NCI-H345 treated with DMSO at 0.1 percent for 48 hours (cell line): ENCODE measurements around the gene PIK3R2.
"Not testable (repeated sequence)": the region's sequence is repeated elsewhere in the genome, so short reads cannot be mapped to it uniquely, and the experiment has no call there.

Source experiments
- DNase-seq: peaks from one replicate; lab custom pipeline; 2025; ENCODE audit not compliant: unreplicated experiment; lab: John Stamatoyannopoulos, UW

PIK3R2 gene

GRCh38 chr19:18152442-18152816 is 534 bp upstream of the PIK3R2 start:
- DNase-seq: peak; percentile 68

DNA sequence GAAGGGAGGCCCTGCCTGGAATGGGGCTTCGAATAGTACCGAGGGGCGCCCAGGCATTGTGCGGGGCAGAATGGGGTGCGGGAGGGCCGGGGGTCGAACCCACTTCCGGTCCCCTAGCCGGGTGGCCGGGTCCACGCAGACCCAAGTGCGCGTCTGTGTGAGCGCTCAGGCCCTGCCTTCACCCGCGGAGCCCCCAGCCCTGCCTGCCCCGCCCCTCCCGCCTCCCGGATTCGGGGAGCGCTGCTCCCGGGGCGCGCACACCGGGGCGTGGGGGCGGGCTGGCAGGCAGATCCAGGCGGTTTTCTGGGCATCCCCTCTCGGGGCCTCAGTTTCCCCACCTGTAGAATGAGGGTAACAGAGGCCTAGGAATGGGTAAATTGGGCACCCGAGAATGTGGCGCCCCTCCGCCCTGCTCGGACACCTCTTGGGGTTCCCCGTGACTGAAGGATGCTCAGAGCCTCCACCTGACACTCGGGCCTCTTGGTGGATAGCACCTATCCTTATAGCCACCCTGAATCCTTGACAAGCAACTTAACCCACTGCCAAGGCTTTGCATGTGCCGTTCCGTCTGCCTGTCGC is 682 bp downstream of the PIK3R2 start:
- no peak for DNase-seq

- DNase-seq: no peak
Observed at GRCh38 chr19:18155095-18156087, 2.4 kb downstream of the PIK3R2 start.

GRCh38 chr19:18156268-18156667 is 3.3 kb downstream of the PIK3R2 start:
- no peak for DNase-seq

DNA sequence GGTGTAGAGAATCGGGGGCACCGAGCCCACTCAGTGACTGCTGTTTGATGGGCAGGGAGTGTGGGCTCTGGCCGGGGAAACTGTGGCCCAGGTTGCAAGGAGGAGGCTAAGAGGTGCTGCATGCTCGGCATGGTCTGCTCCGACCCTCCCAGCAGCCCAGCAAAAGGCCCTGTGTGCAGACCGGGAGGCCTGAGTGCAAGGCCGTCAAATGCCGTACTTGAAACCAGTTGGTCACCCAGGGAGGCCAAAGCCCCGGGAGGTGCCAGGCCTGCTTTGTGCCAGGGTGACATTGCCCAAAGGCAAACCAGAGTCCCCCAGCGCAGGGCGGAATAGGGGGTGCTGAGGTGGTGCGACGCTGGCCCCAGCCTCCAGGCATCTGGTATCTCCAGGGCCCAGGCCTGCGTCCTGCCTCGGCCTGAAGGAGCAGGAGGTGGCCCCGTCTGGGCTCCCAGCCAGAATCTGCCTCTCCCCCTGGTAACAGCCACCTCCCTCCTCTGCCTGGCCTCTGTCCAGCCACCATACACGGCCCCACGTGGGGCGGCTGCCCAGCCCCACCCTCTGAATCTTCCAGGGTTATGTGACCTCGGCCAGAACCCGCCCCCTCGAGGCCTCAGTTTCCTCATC is 4.0 kb downstream of the PIK3R2 start:
- DNase-seq: peak; percentile 46

- peak; percentile 55 for DNase-seq
Observed at GRCh38 chr19:18157465-18158063, 4.6 kb downstream of the PIK3R2 start.

- no peak for DNase-seq
Observed at GRCh38 chr19:18158467-18158866, 5.5 kb downstream of the PIK3R2 start.

DNA sequence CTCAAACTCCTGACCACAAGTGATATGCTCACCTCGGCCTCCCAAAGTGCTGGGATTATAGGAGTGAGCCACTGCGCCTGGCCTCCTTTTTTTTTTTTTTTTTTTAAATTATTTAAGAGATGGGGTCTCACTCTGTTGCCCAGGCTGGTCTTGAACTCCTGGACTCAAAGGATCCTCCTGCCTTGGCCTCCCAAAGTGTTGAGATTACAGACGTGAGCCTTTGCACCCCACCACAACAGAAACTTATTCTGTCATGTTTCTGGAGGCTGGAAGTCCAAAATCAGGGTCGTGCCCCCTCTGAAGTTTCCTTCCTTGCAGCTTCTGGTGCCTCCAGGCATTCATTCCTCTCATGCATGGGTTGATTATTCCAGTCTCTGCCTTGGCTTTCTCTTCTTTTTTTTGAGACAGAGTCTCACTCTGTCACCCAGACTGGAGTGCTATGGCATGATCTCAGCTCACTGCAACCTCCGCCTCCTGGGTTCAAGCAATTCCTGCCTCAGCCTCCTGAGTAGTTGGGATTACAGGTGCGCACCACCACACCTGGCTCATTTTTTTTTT is 6.2 kb downstream of the PIK3R2 start:
- DNase-seq: not testable (repeated sequence)

DNA sequence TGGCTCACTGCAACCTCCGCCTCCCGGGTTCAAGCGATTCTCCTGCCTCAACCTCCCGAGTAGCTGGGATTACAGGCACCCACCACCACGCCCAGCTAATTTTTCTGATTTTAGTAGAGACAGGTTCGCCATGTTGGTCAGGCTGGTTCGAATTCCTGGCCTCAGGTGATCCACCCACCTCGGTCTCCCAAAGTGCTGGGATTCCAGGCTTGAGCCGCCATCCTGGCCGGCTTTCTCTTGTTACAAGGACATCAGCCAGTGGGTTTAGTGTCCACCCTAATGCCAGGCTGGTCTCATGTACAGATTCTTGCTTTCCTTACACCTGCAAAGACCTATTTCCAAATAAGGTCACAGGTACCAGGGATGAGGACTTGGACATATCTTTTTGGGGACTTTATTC is 6.8 kb downstream of the PIK3R2 start:
- DNase-seq: no peak

DNA sequence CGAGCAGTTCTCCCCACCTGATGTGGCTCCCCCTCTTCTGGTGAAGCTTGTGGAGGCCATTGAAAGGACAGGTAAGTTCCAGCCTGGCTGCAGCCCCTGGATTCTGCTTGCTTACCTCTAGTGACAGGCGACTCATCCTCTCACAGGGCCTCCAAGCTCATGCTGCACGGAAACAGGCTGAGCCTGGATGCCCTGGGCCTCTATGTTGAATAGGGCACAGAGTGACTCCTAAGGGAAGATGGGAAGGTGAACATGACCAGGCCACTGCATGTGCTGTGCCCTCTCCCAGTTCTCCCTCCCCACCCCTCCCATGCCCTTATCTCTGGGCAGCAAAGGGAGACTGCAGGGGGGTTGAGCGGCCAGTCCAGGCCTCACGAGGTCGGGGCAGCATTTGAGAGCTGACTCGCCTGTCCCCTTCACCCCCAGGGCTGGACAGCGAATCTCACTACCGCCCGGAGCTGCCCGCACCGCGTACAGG is 7.6 kb downstream of the PIK3R2 start:
- no peak for DNase-seq

- DNase-seq: no peak
Observed at GRCh38 chr19:18160971-18161635, 8.1 kb downstream of the PIK3R2 start.

DNA sequence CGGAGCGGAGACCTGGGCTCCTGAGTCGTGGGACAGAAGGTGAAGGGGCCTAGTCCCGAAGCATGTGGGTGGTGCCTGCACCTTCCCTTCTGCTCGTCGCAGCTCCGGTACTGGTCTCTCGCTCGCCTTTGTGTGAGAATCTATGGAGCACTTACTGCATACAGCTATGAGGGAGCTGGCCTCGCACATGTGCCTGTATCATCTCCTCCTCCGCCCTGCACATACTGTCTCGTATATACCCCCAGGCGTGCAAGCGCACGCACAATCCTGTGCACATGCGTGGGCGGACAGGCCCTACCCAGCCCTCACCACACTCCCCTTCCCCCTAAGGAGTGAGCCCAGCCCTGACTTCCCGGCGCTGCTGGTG is 8.7 kb downstream of the PIK3R2 start:
- no peak for DNase-seq

GRCh38 chr19:18164072-18164471 is 11.1 kb downstream of the PIK3R2 start:
- no peak for DNase-seq

- DNase-seq: no peak
Observed at GRCh38 chr19:18165794-18166544, 13.0 kb downstream of the PIK3R2 start.

DNA sequence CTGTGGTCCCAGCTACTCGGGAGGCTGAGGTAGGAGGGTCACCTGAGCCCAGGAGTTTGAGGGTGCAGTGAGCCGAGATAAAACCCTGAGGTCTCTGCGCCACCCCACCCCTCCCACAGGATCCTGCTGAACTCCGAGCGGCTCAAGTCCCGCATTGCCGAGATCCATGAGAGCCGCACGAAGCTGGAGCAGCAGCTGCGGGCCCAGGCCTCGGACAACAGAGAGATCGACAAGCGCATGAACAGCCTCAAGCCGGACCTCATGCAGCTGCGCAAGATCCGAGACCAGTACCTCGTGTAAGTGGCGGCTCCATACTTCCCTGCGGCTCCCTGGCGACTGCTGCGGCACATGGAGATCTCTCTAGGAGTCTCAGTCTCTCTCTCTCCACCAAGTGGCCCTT is 14.0 kb downstream of the PIK3R2 start:
- no peak for DNase-seq

GRCh38 chr19:18167975-18168645 is 15.1 kb downstream of the PIK3R2 start:
- no peak for DNase-seq

GRCh38 chr19:18168673-18169381 is 15.9 kb downstream of the PIK3R2 start:
- DNase-seq: no peak

DNA sequence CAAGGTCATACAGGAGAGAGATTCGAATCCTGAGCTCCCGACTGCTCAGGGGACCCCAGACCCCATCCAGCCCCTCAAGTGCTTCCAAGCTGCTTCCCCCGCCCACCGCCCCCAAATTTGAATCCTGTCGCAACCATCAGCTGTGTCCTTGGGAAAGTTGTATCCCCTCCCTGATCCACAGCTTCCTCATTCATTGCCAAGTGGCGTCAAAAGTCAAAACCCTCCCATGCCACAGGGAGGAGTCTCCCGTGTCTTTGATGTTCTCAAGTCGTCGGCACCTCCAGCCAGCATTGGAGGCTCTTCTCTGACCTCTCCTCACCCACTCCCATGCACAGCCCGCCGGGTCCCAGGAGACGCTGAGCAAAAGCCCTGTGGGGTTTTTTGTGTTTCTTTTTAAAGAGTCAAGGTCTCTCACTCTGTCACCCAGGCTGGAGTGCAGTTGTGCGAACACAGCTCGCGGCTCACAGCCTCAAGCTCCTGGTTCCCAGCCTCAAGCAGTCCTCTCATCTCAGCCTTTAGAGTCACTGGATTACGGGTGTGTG is 17.8 kb downstream of the PIK3R2 start:
- no peak for DNase-seq
